Esophagus squamous epithelium (tissue), 4 donors: ENCODE measurements around the gene PADI3.

Experiments used
- CTCF ChIP-seq, 6 experiments: fragments of 450-650 bp in 4 of 6; fragments of 200-600 bp in 2 of 6; sonication (generic) in 2 of 6; IDR thresholded peaks; one replicate each; pipeline ENCODE4 v1.5.1; 2016 to 2019; ENCODE audit warnings: antibody characterized with exemption in 6 of 6, mild to moderate bottlenecking in 4 of 6, moderate library complexity in 4 of 6
- POLR2A ChIP-seq, 4 donors: fragments of 450-650 bp; IDR thresholded peaks; one replicate each; pipeline ENCODE4 v1.6.1; 2017; ENCODE audit warnings: antibody characterized with exemption in 4 of 4, mild to moderate bottlenecking in 4 of 4, moderate library complexity in 3 of 4

- TF ChIP-seq POLR2A (IDR thresholded peaks at IDR 0.05) (no peak), CTCF (IDR thresholded peaks at IDR 0.05) (no peak)
These were observed 49.1 kb downstream of the PADI3 start for GRCh38 chr1:17297991-17298390.
